HG03175 (cell line): ENCODE results near the gene TNFRSF12A.
"Not testable (repeated sequence)": the region's sequence is repeated elsewhere in the genome, so short reads cannot be mapped to it uniquely, and the experiment has no call there.

Source experiments
- ATAC-seq: cut with Tn5 transposase; IDR thresholded peaks from one replicate; pipeline ENCODE4 v1.9.1; 2021; ENCODE audit warnings: mild to moderate bottlenecking, moderate library complexity; ENCODE audit not compliant: unreplicated experiment

Gene TNFRSF12A

GRCh38 chr16:3060339-3061127 is 40.4 kb downstream of the TNFRSF12A start:
- ATAC-seq, result no peak

GRCh38 chr16:3062553-3062952 is 42.4 kb downstream of the TNFRSF12A start:
- no peak for ATAC-seq

- ATAC-seq, result no peak
Observed at GRCh38 chr16:3063625-3064386, 43.6 kb downstream of the TNFRSF12A start.

GRCh38 chr16:3065069-3065741 is 45.0 kb downstream of the TNFRSF12A start, which contains the start of gene IL32:
TSS of gene IL32 (plus strand) at chr16:3065640. CDS start at chr16:3065812, 172 bp downstream.
- no peak for ATAC-seq

- no peak for ATAC-seq
Observed at GRCh38 chr16:3065742-3066439, 45.7 kb downstream of the TNFRSF12A start.

GRCh38 chr16:3066440-3066748 is 46.2 kb downstream of the TNFRSF12A start:
- no peak for ATAC-seq

- no peak for ATAC-seq
Observed at GRCh38 chr16:3068487-3068886, 48.3 kb downstream of the TNFRSF12A start.

- not testable (repeated sequence) for ATAC-seq
Observed at GRCh38 chr16:3069146-3069545, 49.0 kb downstream of the TNFRSF12A start.

GRCh38 chr16:3070608-3071111 is 50.5 kb downstream of the TNFRSF12A start:
- ATAC-seq, result no peak

- no peak for ATAC-seq
Observed at GRCh38 chr16:3071655-3072054, 51.5 kb downstream of the TNFRSF12A start.
